Measurements from ENCODE around the gene ILF3. TPM values are rescaled to one million over a fixed set of nuclear protein-coding genes. Genes with fewer than 3 reads are reported as not detected.

The ILF3 gene
- total RNA-seq, 2 donors from 2014 or later: 112 to 192 TPM

- no peaks in the 10 kb centered on the region for H3K9me3 ChIP-seq
- no peaks in the 10 kb centered on the region for H3K4me1 ChIP-seq (replicated peaks)
- no peak for TF ChIP-seq CTCF (IDR thresholded peaks at IDR 0.05)
- TF ChIP-seq POLR2AphosphoS5 (IDR thresholded peaks at IDR 0.05): no peak
- no peak for TF ChIP-seq POLR2A (IDR thresholded peaks at IDR 0.05)
- WGBS: 82% methylated on average over 5 of the region's 5 CpGs
- no peak overlapping the region for H3K27ac ChIP-seq
- H3K4me3 ChIP-seq: no peak overlapping the region
- intact Hi-C loops (cut with DNase I): loop anchor here (5.0 kb wide), 1 partner anchor 40 kb away; the partner anchor contains the start of gene ILF3
- H3K27me3 ChIP-seq (replicated peaks; ENCODE audit: insufficient read depth): no peaks in the 10 kb centered on the region
- DNase-seq (ENCODE audit: low spot score): no peak
- H3K36me3 ChIP-seq: peaks cover 4 to 13% of the 10 kb centered on the region in 2 donors
Measured at GRCh38 chr19:10692673-10693264, 38.6 kb downstream of the ILF3 start.

- intact Hi-C loops (cut with DNase I): loop anchor here (5.0 kb wide), 1 partner anchor 43 kb away; the partner anchor contains the start of gene ILF3
- 52% methylated on average over 16 of the region's 16 CpGs for WGBS
Measured at GRCh38 chr19:10694706-10695307, 40.7 kb downstream of the ILF3 start.

GRCh38 chr19:10695401-10696398 is 41.6 kb downstream of the ILF3 start:
- TF ChIP-seq POLR2A (IDR thresholded peaks at IDR 0.05): no peak
- peak; percentile 93 for TF ChIP-seq POLR2AphosphoS5 (IDR thresholded peaks at IDR 0.05)
- TF ChIP-seq CTCF (IDR thresholded peaks at IDR 0.05): peak in 2 of 4 experiments; percentile 22 to 23
- H3K4me1 ChIP-seq (replicated peaks): no peaks in the 10 kb centered on the region
- no peaks in the 10 kb centered on the region for H3K36me3 ChIP-seq
- no peak overlapping the region for H3K4me3 ChIP-seq
- H3K27me3 ChIP-seq (replicated peaks; ENCODE audit: insufficient read depth): no peaks in the 10 kb centered on the region
- intact Hi-C loops (cut with DNase I): no loop called here
- peak; percentile 88 for DNase-seq (ENCODE audit: low spot score)
- 12% methylated on average over 57 of the region's 59 CpGs for WGBS
- no peak overlapping the region for H3K27ac ChIP-seq
- H3K9me3 ChIP-seq: no peaks in the 10 kb centered on the region

More at GRCh38 chr19:10694706-10695307, 40.7 kb downstream of the ILF3 start:
- no peaks in the 10 kb centered on the region for H3K9me3 ChIP-seq
- H3K36me3 ChIP-seq: peaks cover 0 to 2% of the 10 kb centered on the region in 2 donors
- TF ChIP-seq CTCF (IDR thresholded peaks at IDR 0.05) (no peak), POLR2A (IDR thresholded peaks at IDR 0.05) (no peak), POLR2AphosphoS5 (IDR thresholded peaks at IDR 0.05) (no peak)
- no peak for DNase-seq (ENCODE audit: low spot score)
- no peaks in the 10 kb centered on the region for H3K27me3 ChIP-seq (replicated peaks; ENCODE audit: insufficient read depth)
- no peak overlapping the region for H3K27ac ChIP-seq
- H3K4me1 ChIP-seq (replicated peaks): no peaks in the 10 kb centered on the region
- H3K4me3 ChIP-seq: no peak overlapping the region

GRCh38 chr19:10699650-10700335 is 45.6 kb downstream of the ILF3 start:
- intact Hi-C loops (cut with DNase I): no loop called here
- H3K9me3 ChIP-seq: no peaks in the 10 kb centered on the region
- WGBS: 44% methylated on average over 15 of the region's 15 CpGs

More at GRCh38 chr19:10699650-10700335, 45.6 kb downstream of the ILF3 start:
- no peaks in the 10 kb centered on the region for H3K36me3 ChIP-seq
- H3K4me1 ChIP-seq (replicated peaks): no peaks in the 10 kb centered on the region
- peak; percentile 52 for DNase-seq (ENCODE audit: low spot score)
- no peak overlapping the region for H3K27ac ChIP-seq
- no peak overlapping the region for H3K4me3 ChIP-seq
- TF ChIP-seq CTCF (IDR thresholded peaks at IDR 0.05) (peak in 3 of 4 experiments; percentile 51 to 65 (median 53)), POLR2A (IDR thresholded peaks at IDR 0.05) (no peak)
- no peaks in the 10 kb centered on the region for H3K27me3 ChIP-seq (replicated peaks; ENCODE audit: insufficient read depth)
